Neural cell (in vitro differentiated cells): ENCODE results near the gene DPF3. TPM values are rescaled to one million over a fixed set of nuclear protein-coding genes. Genes with fewer than 3 reads are reported as not detected.

Experiments
- H2AFZ ChIP-seq: fragments of 200-600, 300-800 bp; sonication (generic), shearing (Covaris generic); 2 replicates; pipeline ENCODE4 v1.6.0; 2014; ENCODE audit warnings: low read depth, mild to moderate bottlenecking, antibody characterized with exemption, low read length, moderate library complexity
- H3F3A ChIP-seq: fragments of 200-600 bp; shearing (Covaris generic); 2 replicates; pipeline ENCODE4 v1.6.1; 2016; ENCODE audit warnings: mild to moderate bottlenecking, moderate library complexity, mixed read lengths, antibody characterized with exemption, low read length; ENCODE audit not compliant: insufficient read depth, poor library complexity, severe bottlenecking
- H3K27ac ChIP-seq: fragments of 200-600, 300-800 bp; sonication (generic), shearing (Covaris generic); 2 replicates; pipeline ENCODE4 v1.5.1; 2014; ENCODE audit warnings: mild to moderate bottlenecking, low read length, moderate library complexity
- H3K27me3 ChIP-seq: fragments of 300-800, 200-600 bp; sonication (generic), shearing (Covaris generic); 2 replicates; pipeline ENCODE4 v1.6.0; 2014; ENCODE audit warnings: mild to moderate bottlenecking, low read depth, low read length, moderate library complexity; ENCODE audit not compliant: insufficient read depth
- H3K36me3 ChIP-seq: fragments of 300-800, 200-600 bp; sonication (generic), shearing (Covaris generic); 2 replicates; pipeline ENCODE4 v1.5.1; 2014; ENCODE audit warnings: mild to moderate bottlenecking, antibody characterized with exemption, low read length, moderate library complexity; ENCODE audit not compliant: insufficient read depth
- H3K4me2 ChIP-seq: fragments of 300-800, 200-600 bp; sonication (generic), shearing (Covaris generic); 2 replicates; pipeline ENCODE4 v1.6.0; 2014; ENCODE audit warnings: mild to moderate bottlenecking, low read length
- H3K4me3 ChIP-seq: fragments of 300-800, 200-600 bp; sonication (generic), shearing (Covaris generic); 2 replicates; pipeline ENCODE4 v1.5.1; 2014; ENCODE audit warnings: mild to moderate bottlenecking, low read length, moderate library complexity
- H3K79me2 ChIP-seq: fragments of 200-600 bp; shearing (Covaris generic); replicated peaks from 2 replicates; pipeline ENCODE4 v1.6.0; 2014; ENCODE audit warnings: mild to moderate bottlenecking, low read length, moderate library complexity; ENCODE audit not compliant: insufficient read depth
- H3K9ac ChIP-seq: fragments of 300-800, 200-600 bp; sonication (generic), shearing (Covaris generic); 2 replicates; pipeline ENCODE4 v1.6.1; 2016; ENCODE audit warnings: mild to moderate bottlenecking, low read length, mixed read lengths
- H3K9me2 ChIP-seq: fragments of 200-600 bp; shearing (Covaris generic); 2 replicates; pipeline ENCODE4 v1.6.1; 2016; ENCODE audit warnings: mild to moderate bottlenecking, low read length, mixed read lengths; ENCODE audit not compliant: insufficient read depth
- H3K9me3 ChIP-seq: fragments of 200-600, 300-800 bp; sonication (generic), shearing (Covaris generic); 2 replicates; pipeline ENCODE4 v1.6.1; 2016; ENCODE audit warnings: mild to moderate bottlenecking, mixed run types, low read length, moderate library complexity, mixed read lengths
- H4K20me1 ChIP-seq: fragments of 200-600 bp; shearing (Covaris generic); 2 replicates; pipeline ENCODE4 v1.6.1; 2016; ENCODE audit warnings: mild to moderate bottlenecking, mixed run types; ENCODE audit not compliant: insufficient read depth
- EP300 ChIP-seq: fragments of 450-650 bp; conservative IDR thresholded peaks from 2 replicates; pipeline ENCODE4 v1.6.1; 2014; ENCODE audit warnings: antibody characterized with exemption, mild to moderate bottlenecking, moderate library complexity; ENCODE audit not compliant: poor library complexity, severe bottlenecking
- EZH2 ChIP-seq: fragments of 200-600, 300-800 bp; shearing (Covaris generic), sonication (generic); IDR thresholded peaks from 2 replicates; pipeline ENCODE4 v1.6.1; 2014; ENCODE audit warnings: antibody characterized with exemption, low read length, borderline replicate concordance, mild to moderate bottlenecking; ENCODE audit not compliant: insufficient read depth, poor library complexity, severe bottlenecking
- MXI1 ChIP-seq: fragments of 450-650 bp; conservative IDR thresholded peaks from 2 replicates; pipeline ENCODE4 v1.6.1; 2014; ENCODE audit warnings: antibody characterized with exemption, mild to moderate bottlenecking; ENCODE audit not compliant: poor library complexity, severe bottlenecking
- POLR2AphosphoS5 ChIP-seq: IDR thresholded peaks from 2 replicates; pipeline ENCODE4 v1.6.1; 2012
- RAD21 ChIP-seq: fragments of 450-650 bp; conservative IDR thresholded peaks from 2 replicates; pipeline ENCODE4 v1.6.1; 2014; ENCODE audit warnings: antibody characterized with exemption, mild to moderate bottlenecking, moderate library complexity
- SMC3 ChIP-seq: fragments of 450-650 bp; conservative IDR thresholded peaks from 2 replicates; pipeline ENCODE4 v1.6.1; 2014; ENCODE audit warnings: antibody characterized with exemption, mild to moderate bottlenecking, moderate library complexity; ENCODE audit not compliant: poor library complexity
- TAF1 ChIP-seq: IDR thresholded peaks from 2 replicates; pipeline ENCODE4 v1.6.1; 2012; ENCODE audit warnings: low read depth
- polyA plus RNA-seq: library from polyadenylated mRNA; depleted of rRNA; stranded (reverse); fragments of >200 nt; gene quantifications from 2 replicates; pipeline ENCODE4 v1.2.3, GENCODE V29; 2014
- TF ChIP-seq, protein P1 (sequence below): fragments of 450-650 bp; IDR thresholded peaks from 2 replicates; pipeline ENCODE4 v1.5.1; 2014; ENCODE audit warnings: antibody characterized with exemption, mild to moderate bottlenecking, moderate library complexity; ENCODE audit not compliant: poor library complexity, severe bottlenecking
- TF ChIP-seq, protein P2 (sequence below): IDR thresholded peaks from 2 replicates; pipeline ENCODE4 v1.6.1; 2012; ENCODE audit warnings: borderline replicate concordance

Gene DPF3
- polyA plus RNA-seq, 1 donor from 2014 or later: 2.9 TPM

DNA sequence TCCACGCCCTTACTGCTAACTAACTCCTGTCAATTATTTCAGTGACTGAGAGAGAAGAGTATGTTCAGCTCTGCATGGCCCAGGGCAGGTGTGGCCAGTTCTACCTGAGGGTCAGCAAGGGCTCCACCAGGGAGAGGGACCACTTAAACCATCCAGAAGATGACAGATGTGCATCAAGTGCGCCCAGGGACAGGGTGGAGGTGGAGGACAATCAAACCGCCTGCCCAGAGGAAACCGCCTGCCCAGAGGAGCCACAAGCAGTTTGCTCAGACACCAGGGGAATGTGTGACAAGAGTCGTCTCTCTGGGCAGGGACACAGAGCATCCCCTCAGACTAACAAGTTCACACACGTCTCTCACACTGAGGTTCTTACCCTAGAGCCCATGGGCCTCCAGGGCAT is 14.5 kb downstream of the DPF3 start:
- no peak overlapping the region for H3K27ac ChIP-seq
- H2AFZ ChIP-seq: no peak overlapping the region
- H3K9me2 ChIP-seq: no peaks in the 10 kb centered on the region
- no peaks in the 10 kb centered on the region for H3K27me3 ChIP-seq
- no peaks in the 10 kb centered on the region for H3K36me3 ChIP-seq
- H3K9me3 ChIP-seq: no peaks in the 10 kb centered on the region
- H4K20me1 ChIP-seq: no peaks in the 10 kb centered on the region
- H3K4me3 ChIP-seq: no peak overlapping the region
- no peak overlapping the region for H3K4me2 ChIP-seq
- TF ChIP-seq POLR2AphosphoS5 (no peak), MXI1 (no peak), EP300 (no peak), EZH2 (no peak), RAD21 (no peak), TAF1 (no peak), SMC3 (no peak)
- TF ChIP-seq, protein P1, sequence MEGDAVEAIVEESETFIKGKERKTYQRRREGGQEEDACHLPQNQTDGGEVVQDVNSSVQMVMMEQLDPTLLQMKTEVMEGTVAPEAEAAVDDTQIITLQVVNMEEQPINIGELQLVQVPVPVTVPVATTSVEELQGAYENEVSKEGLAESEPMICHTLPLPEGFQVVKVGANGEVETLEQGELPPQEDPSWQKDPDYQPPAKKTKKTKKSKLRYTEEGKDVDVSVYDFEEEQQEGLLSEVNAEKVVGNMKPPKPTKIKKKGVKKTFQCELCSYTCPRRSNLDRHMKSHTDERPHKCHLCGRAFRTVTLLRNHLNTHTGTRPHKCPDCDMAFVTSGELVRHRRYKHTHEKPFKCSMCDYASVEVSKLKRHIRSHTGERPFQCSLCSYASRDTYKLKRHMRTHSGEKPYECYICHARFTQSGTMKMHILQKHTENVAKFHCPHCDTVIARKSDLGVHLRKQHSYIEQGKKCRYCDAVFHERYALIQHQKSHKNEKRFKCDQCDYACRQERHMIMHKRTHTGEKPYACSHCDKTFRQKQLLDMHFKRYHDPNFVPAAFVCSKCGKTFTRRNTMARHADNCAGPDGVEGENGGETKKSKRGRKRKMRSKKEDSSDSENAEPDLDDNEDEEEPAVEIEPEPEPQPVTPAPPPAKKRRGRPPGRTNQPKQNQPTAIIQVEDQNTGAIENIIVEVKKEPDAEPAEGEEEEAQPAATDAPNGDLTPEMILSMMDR: no peak
- TF ChIP-seq, protein P2, sequence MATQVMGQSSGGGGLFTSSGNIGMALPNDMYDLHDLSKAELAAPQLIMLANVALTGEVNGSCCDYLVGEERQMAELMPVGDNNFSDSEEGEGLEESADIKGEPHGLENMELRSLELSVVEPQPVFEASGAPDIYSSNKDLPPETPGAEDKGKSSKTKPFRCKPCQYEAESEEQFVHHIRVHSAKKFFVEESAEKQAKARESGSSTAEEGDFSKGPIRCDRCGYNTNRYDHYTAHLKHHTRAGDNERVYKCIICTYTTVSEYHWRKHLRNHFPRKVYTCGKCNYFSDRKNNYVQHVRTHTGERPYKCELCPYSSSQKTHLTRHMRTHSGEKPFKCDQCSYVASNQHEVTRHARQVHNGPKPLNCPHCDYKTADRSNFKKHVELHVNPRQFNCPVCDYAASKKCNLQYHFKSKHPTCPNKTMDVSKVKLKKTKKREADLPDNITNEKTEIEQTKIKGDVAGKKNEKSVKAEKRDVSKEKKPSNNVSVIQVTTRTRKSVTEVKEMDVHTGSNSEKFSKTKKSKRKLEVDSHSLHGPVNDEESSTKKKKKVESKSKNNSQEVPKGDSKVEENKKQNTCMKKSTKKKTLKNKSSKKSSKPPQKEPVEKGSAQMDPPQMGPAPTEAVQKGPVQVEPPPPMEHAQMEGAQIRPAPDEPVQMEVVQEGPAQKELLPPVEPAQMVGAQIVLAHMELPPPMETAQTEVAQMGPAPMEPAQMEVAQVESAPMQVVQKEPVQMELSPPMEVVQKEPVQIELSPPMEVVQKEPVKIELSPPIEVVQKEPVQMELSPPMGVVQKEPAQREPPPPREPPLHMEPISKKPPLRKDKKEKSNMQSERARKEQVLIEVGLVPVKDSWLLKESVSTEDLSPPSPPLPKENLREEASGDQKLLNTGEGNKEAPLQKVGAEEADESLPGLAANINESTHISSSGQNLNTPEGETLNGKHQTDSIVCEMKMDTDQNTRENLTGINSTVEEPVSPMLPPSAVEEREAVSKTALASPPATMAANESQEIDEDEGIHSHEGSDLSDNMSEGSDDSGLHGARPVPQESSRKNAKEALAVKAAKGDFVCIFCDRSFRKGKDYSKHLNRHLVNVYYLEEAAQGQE: no peak
- no peak overlapping the region for H3K9ac ChIP-seq
- H3K79me2 ChIP-seq: no peaks in the 10 kb centered on the region
- no peaks in the 10 kb centered on the region for H3F3A ChIP-seq

DNA sequence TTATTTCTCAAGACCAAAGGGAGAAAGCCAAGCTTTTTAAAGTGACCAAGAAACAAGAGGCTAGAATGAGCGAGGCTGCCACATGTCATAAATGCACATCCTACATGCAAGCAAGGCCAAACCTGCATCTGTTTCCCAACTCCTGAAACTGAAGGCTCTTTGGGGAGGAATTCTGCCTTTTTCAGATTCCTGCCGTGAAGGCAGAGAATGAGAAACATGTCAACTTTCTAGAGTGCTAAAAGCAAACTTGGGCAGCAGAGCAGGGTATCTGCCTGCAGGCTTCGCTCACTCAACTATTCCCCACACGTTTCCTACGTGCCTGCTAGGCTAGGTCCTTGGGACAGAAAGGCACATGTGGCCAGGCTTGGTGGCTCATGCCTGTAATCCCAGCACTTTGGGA is 15.2 kb downstream of the DPF3 start:
- Histone ChIP-seq H3K27ac (no peak overlapping the region), H3K9ac (no peak overlapping the region), H3K79me2 (no peaks in the 10 kb centered on the region), H3K9me3 (no peaks in the 10 kb centered on the region), H2AFZ (no peak overlapping the region), H3K36me3 (no peaks in the 10 kb centered on the region), H3F3A (no peaks in the 10 kb centered on the region), H3K27me3 (no peaks in the 10 kb centered on the region), H4K20me1 (no peaks in the 10 kb centered on the region), H3K4me3 (no peak overlapping the region), H3K9me2 (no peaks in the 10 kb centered on the region), H3K4me2 (no peak overlapping the region)
- TF ChIP-seq, protein P1: no peak
- TF ChIP-seq EZH2 (no peak), MXI1 (no peak), EP300 (no peak), SMC3 (no peak), RAD21 (no peak), POLR2AphosphoS5 (no peak), TAF1 (no peak)
- TF ChIP-seq, protein P2: no peak
